ENCODE measurements around the gene RASSF5. TPM values are rescaled to one million over a fixed set of nuclear protein-coding genes. Genes with fewer than 3 reads are reported as not detected.

The RASSF5 gene
- polyA plus RNA-seq, 1 donor from 2014 or later = 4.0 TPM

- H2AFZ ChIP-seq (ENCODE audit: low read depth, low read length) = no peak overlapping the region
These were observed 37.4 kb downstream of the RASSF5 start for GRCh38 chr1:206544562-206545257.

GRCh38 chr1:206545351-206545750 is 38.0 kb downstream of the RASSF5 start:
- no peak overlapping the region for H2AFZ ChIP-seq (ENCODE audit: low read depth, low read length)
- no peaks in the 10 kb centered on the region for H3K9me3 ChIP-seq (ENCODE audit: low read length)
- H3K4me3 ChIP-seq (ENCODE audit: low read length) = no peak overlapping the region
- H4K20me1 ChIP-seq (ENCODE audit: insufficient read depth) = no peaks in the 10 kb centered on the region
- no peak for TF ChIP-seq TAF1 (IDR thresholded peaks at IDR 0.05; ENCODE audit: low read depth)
- no peak for TF ChIP-seq EP300 (conservative IDR thresholded peaks at IDR 0.05; ENCODE audit: poor library complexity, severe bottlenecking)
- TF ChIP-seq REST (IDR thresholded peaks at IDR 0.05; ENCODE audit: borderline replicate concordance) = no peak
- TF ChIP-seq SMC3 (conservative IDR thresholded peaks at IDR 0.05; ENCODE audit: poor library complexity) = no peak
- TF ChIP-seq EZH2 (IDR thresholded peaks at IDR 0.05; ENCODE audit: borderline replicate concordance, insufficient read depth, low read length, poor library complexity, severe bottlenecking) = no peak
- no peak for TF ChIP-seq MXI1 (conservative IDR thresholded peaks at IDR 0.05; ENCODE audit: poor library complexity, severe bottlenecking)
- no peak for TF ChIP-seq POLR2AphosphoS5 (IDR thresholded peaks at IDR 0.05)
- no peak for TF ChIP-seq CTCF (IDR thresholded peaks at IDR 0.05; ENCODE audit: poor library complexity, severe bottlenecking)
- TF ChIP-seq RAD21 (conservative IDR thresholded peaks at IDR 0.05) = no peak
- H3K36me3 ChIP-seq (ENCODE audit: insufficient read depth, low read length) = no peaks in the 10 kb centered on the region
- no peaks in the 10 kb centered on the region for H3K79me2 ChIP-seq (replicated peaks; ENCODE audit: insufficient read depth, low read length)
- no peaks in the 10 kb centered on the region for H3K9me2 ChIP-seq (ENCODE audit: insufficient read depth, low read length)
- H3K9ac ChIP-seq (ENCODE audit: low read length) = no peak overlapping the region
- H3K4me2 ChIP-seq (ENCODE audit: low read length) = no peak overlapping the region
- no peaks in the 10 kb centered on the region for H3F3A ChIP-seq (ENCODE audit: insufficient read depth, low read length, poor library complexity, severe bottlenecking)
- H3K27me3 ChIP-seq (ENCODE audit: insufficient read depth, low read depth, low read length) = no peaks in the 10 kb centered on the region
- no peak overlapping the region for H3K27ac ChIP-seq (ENCODE audit: low read length)

More at GRCh38 chr1:206544562-206545257, 37.4 kb downstream of the RASSF5 start:
- no peak overlapping the region for H3K4me3 ChIP-seq (ENCODE audit: low read length)
- no peaks in the 10 kb centered on the region for H3K79me2 ChIP-seq (replicated peaks; ENCODE audit: insufficient read depth, low read length)
- no peaks in the 10 kb centered on the region for H3K9me3 ChIP-seq (ENCODE audit: low read length)
- no peaks in the 10 kb centered on the region for H3F3A ChIP-seq (ENCODE audit: insufficient read depth, low read length, poor library complexity, severe bottlenecking)
- H3K36me3 ChIP-seq (ENCODE audit: insufficient read depth, low read length) = no peaks in the 10 kb centered on the region
- no peaks in the 10 kb centered on the region for H4K20me1 ChIP-seq (ENCODE audit: insufficient read depth)
- H3K9ac ChIP-seq (ENCODE audit: low read length) = no peak overlapping the region
- TF ChIP-seq MXI1 (conservative IDR thresholded peaks at IDR 0.05; ENCODE audit: poor library complexity, severe bottlenecking) (peak; percentile 24), RAD21 (conservative IDR thresholded peaks at IDR 0.05) (peak; percentile 72), EZH2 (IDR thresholded peaks at IDR 0.05; ENCODE audit: borderline replicate concordance, insufficient read depth, low read length, poor library complexity, severe bottlenecking) (no peak), SMC3 (conservative IDR thresholded peaks at IDR 0.05; ENCODE audit: poor library complexity) (peak; percentile 80), CTCF (IDR thresholded peaks at IDR 0.05; ENCODE audit: poor library complexity, severe bottlenecking) (peak; percentile 79)
- H3K27me3 ChIP-seq (ENCODE audit: insufficient read depth, low read depth, low read length) = no peaks in the 10 kb centered on the region
- H3K27ac ChIP-seq (ENCODE audit: low read length) = no peak overlapping the region
- H3K4me2 ChIP-seq (ENCODE audit: low read length) = no peak overlapping the region
- H3K9me2 ChIP-seq (ENCODE audit: insufficient read depth, low read length) = no peaks in the 10 kb centered on the region

Measured in neural cell (in vitro differentiated cells).